AG09319 (cell line): Measurements from ENCODE around the gene EXOC2.

ENCODE experiments used
- DNase-seq: peaks from one replicate; pipeline ENCODE4 v3.0.0-alpha.2; 2010; ENCODE audit warnings: low read depth; ENCODE audit errors: extremely low read depth
- CTCF ChIP-seq: IDR thresholded peaks from 2 replicates; pipeline ENCODE4 v1.5.1; 2011; ENCODE audit warnings: low read depth, mild to moderate bottlenecking, inconsistent platforms, low read length, moderate library complexity

The EXOC2 gene

GRCh38 chr6:659716-660581 is 33.0 kb downstream of the EXOC2 start:
- no peak for DNase-seq
- TF ChIP-seq CTCF, result no peak

- DNase-seq, result no peak
These were observed 34.7 kb downstream of the EXOC2 start for GRCh38 chr6:658244-658643.

GRCh38 chr6:657743-658142 is 35.2 kb downstream of the EXOC2 start:
- TF ChIP-seq CTCF, result no peak
- DNase-seq, result no peak

More at GRCh38 chr6:658244-658643, 34.7 kb downstream of the EXOC2 start:
- no peak for TF ChIP-seq CTCF

- TF ChIP-seq CTCF, result no peak
- no peak for DNase-seq
These were observed 36.3 kb downstream of the EXOC2 start, which contains the start of gene HUS1B for GRCh38 chr6:656460-657252. Gene HUS1B, minus strand, starts transcription at chr6:657100. Its CDS starts 156 bp downstream, at chr6:656944.

- no peak for DNase-seq
- no peak for TF ChIP-seq CTCF
These were observed 38.8 kb downstream of the EXOC2 start for GRCh38 chr6:654136-654535.

GRCh38 chr6:652865-653264 is 40.1 kb downstream of the EXOC2 start:
- no peak for DNase-seq
- no peak for TF ChIP-seq CTCF

- TF ChIP-seq CTCF, result no peak
- no peak for DNase-seq
These were observed 42.8 kb downstream of the EXOC2 start for GRCh38 chr6:650098-650497.
